K562 (cell line): ENCODE data around the gene CRACR2B. TPM values are rescaled to one million over a fixed set of nuclear protein-coding genes. Genes with fewer than 3 reads are reported as not detected.

Experiments used
- ARID4B ChIP-seq: sonication (generic); formaldehyde crosslinking; IDR thresholded peaks from 2 replicates; pipeline ENCODE4 v1.8.0; 2022; ENCODE audit warnings: mild to moderate bottlenecking, missing genetic modification reagents
- BCOR ChIP-seq: fragments of 450-650 bp; IDR thresholded peaks from 2 replicates; pipeline ENCODE4 v1.6.1; 2016
- CXXC5 ChIP-seq: fragments of 250-450 bp; sonication (Bioruptor Pico); IDR thresholded peaks from 2 replicates; pipeline ENCODE4 v1.8.0; 2022; ENCODE audit warnings: inconsistent platforms, mild to moderate bottlenecking, moderate library complexity
- GTF2E2 ChIP-seq: fragments of 200-800 bp; sonication (Bioruptor generic); IDR thresholded peaks from 2 replicates; pipeline ENCODE4 v1.6.1; 2016; ENCODE audit warnings: missing genetic modification characterization, missing compliant biosample characterization
- NFXL1 ChIP-seq: fragments of 450-650 bp; formaldehyde crosslinking; IDR thresholded peaks from 2 replicates; pipeline ENCODE4 v1.4.0; 2021; ENCODE audit warnings: mild to moderate bottlenecking
- RBM22 ChIP-seq: fragments of 200-400 bp; formaldehyde crosslinking; IDR thresholded peaks from 2 replicates; pipeline ENCODE4 v1.6.1; 2018; ENCODE audit warnings: low read length, low read depth; ENCODE audit not compliant: poor library complexity, severe bottlenecking
- RUNX1 ChIP-seq: sonication (generic); IDR thresholded peaks from 2 replicates; pipeline ENCODE4 v1.6.1; 2016; ENCODE audit warnings: antibody characterized with exemption, low read depth
- SETDB1 ChIP-seq: IDR thresholded peaks from one replicate; pipeline ENCODE4 v1.6.1; 2012; ENCODE audit warnings: low read length, control low read depth, inconsistent platforms
- SMARCE1 ChIP-seq: fragments of 450-650 bp; IDR thresholded peaks from 2 replicates; pipeline ENCODE4 v1.7.1; 2016; ENCODE audit warnings: mild to moderate bottlenecking
- ZBTB12 ChIP-seq: fragments of 250-450 bp; sonication (Bioruptor Pico); IDR thresholded peaks from 2 replicates; pipeline ENCODE4 v1.4.0; 2020
- ZBTB8A ChIP-seq: fragments of 450-650 bp; IDR thresholded peaks from 2 replicates; pipeline ENCODE4 v1.6.1; 2018; ENCODE audit warnings: mild to moderate bottlenecking, moderate library complexity; ENCODE audit not compliant: partially characterized antibody
- ZC3H4 ChIP-seq: sonication (generic); formaldehyde crosslinking; IDR thresholded peaks from 2 replicates; pipeline ENCODE4 v1.9.0; 2021; ENCODE audit warnings: missing genetic modification reagents, borderline replicate concordance
- ZFX ChIP-seq: sonication (generic); formaldehyde crosslinking; IDR thresholded peaks from 2 replicates; pipeline ENCODE4 v1.8.0; 2022; ENCODE audit warnings: mild to moderate bottlenecking, missing genetic modification reagents, moderate library complexity
- polyA plus RNA-seq, 8 experiments: library from polyadenylated mRNA; depleted of rRNA in 4 of 8; stranded (reverse) in 5 of 8; unstranded in 3 of 8; fragments of >200 nt; fragmentation: Nextera tagmentation in 2 of 8; fragmentation: Illumina TruSeq in 1 of 8; extraction: Ambion mirVana in 2 of 8; extraction: Trizol in 1 of 8; gene quantifications; 2 replicates each; pipeline versions ENCODE4 v1.2.1 to v1.2.3, GENCODE V29; 2011 to 2014; ENCODE audit warnings: inconsistent platforms in 1 of 8, missing spikeins in 1 of 8
- total RNA-seq, 7 experiments: library from RNA; depleted of rRNA in 6 of 7; stranded (reverse); fragments of >200 nt in 6 of 7; fragmentation: Illumina TruSeq in 2 of 7; extraction: Trizol in 2 of 7; gene quantifications; 2 replicates each; pipeline versions ENCODE4 v1.2.1 to v1.2.3, GENCODE V29; 2011 to 2021; ENCODE audit warnings: low replicate concordance in 1 of 7
- TF ChIP-seq, protein P1 (sequence below): sonication (generic); formaldehyde crosslinking; IDR thresholded peaks from 2 replicates; pipeline ENCODE4 v1.8.0; 2022; ENCODE audit warnings: mild to moderate bottlenecking, missing genetic modification reagents
- TF ChIP-seq, protein P2 (sequence below), 2 experiments: IDR thresholded peaks; 2 replicates each; pipeline ENCODE4 v1.6.1; 2011; ENCODE audit warnings: borderline replicate concordance in 1 of 2, control low read depth in 1 of 2, low read depth in 1 of 2, low read length in 1 of 2, mild to moderate bottlenecking in 1 of 2, mixed read lengths in 1 of 2, moderate library complexity in 1 of 2; ENCODE audit not compliant: insufficient read depth in 1 of 2, insufficient read length in 1 of 2, poor library complexity in 1 of 2, severe bottlenecking in 1 of 2; ENCODE audit errors: extremely low read depth in 1 of 2
- TF ChIP-seq, protein P3 (sequence below): fragments of 450-650 bp; formaldehyde crosslinking; IDR thresholded peaks from 2 replicates; pipeline ENCODE4 v1.4.0; 2020; ENCODE audit warnings: mild to moderate bottlenecking, mixed read lengths
- TF ChIP-seq, protein P4 (sequence below): fragments of 450-650 bp; formaldehyde crosslinking; IDR thresholded peaks from 2 replicates; pipeline ENCODE4 v1.4.0; 2022; ENCODE audit warnings: missing genetic modification characterization

CRACR2B gene
- total and polyA plus RNA-seq, 9 of the 15 experiments (the other 6 are each of a cell fraction or from before 2014, with no cell fraction given) = 0.10 to 51.0 (median 6.0) TPM

- no peak; the same call in 1 of the 2 replicates for TF ChIP-seq BCOR
- TF ChIP-seq, protein P1, sequence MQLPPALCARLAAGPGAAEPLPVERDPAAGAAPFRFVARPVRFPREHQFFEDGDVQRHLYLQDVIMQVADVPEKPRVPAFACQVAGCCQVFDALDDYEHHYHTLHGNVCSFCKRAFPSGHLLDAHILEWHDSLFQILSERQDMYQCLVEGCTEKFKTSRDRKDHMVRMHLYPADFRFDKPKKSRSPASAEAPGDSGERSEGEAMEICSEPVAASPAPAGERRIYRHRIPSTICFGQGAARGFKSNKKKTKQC (CRISPR knock-in tag) = peak; percentile 69
- TF ChIP-seq, protein P2, sequence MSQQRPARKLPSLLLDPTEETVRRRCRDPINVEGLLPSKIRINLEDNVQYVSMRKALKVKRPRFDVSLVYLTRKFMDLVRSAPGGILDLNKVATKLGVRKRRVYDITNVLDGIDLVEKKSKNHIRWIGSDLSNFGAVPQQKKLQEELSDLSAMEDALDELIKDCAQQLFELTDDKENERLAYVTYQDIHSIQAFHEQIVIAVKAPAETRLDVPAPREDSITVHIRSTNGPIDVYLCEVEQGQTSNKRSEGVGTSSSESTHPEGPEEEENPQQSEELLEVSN (IDR thresholded peaks at IDR 0.05; ENCODE audit: borderline replicate concordance in 1 of 2, extremely low read depth in 1 of 2, insufficient read depth in 1 of 2, insufficient read length in 1 of 2, low read depth in 1 of 2, low read length in 1 of 2, poor library complexity in 1 of 2, severe bottlenecking in 1 of 2) = peak; percentile 77 to 89
- TF ChIP-seq NFXL1 (CRISPR knock-in tag) = no peak
- TF ChIP-seq ZC3H4 (CRISPR knock-in tag) = no peak; the same call in 1 of the 2 replicates
- peak; percentile 99 for TF ChIP-seq ARID4B (CRISPR knock-in tag)
- TF ChIP-seq ZBTB8A = no peak
- TF ChIP-seq, protein P3, sequence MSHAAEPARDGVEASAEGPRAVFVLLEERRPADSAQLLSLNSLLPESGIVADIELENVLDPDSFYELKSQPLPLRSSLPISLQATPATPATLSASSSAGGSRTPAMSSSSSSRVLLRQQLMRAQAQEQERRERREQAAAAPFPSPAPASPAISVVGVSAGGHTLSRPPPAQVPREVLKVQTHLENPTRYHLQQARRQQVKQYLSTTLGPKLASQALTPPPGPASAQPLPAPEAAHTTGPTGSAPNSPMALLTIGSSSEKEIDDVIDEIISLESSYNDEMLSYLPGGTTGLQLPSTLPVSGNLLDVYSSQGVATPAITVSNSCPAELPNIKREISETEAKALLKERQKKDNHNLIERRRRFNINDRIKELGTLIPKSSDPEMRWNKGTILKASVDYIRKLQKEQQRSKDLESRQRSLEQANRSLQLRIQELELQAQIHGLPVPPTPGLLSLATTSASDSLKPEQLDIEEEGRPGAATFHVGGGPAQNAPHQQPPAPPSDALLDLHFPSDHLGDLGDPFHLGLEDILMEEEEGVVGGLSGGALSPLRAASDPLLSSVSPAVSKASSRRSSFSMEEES (CRISPR knock-in tag) = no peak
- TF ChIP-seq SMARCE1 = no peak
- TF ChIP-seq RUNX1 = no peak
- TF ChIP-seq CXXC5 (CRISPR knock-in tag) = peak; percentile 90
- peak; percentile 50 for TF ChIP-seq SETDB1
- TF ChIP-seq RBM22 = no peak
- peak; percentile 98 for TF ChIP-seq ZBTB12 (CRISPR knock-in tag)
- peak; percentile 100 for TF ChIP-seq ZFX (CRISPR knock-in tag)
- TF ChIP-seq, protein P4, sequence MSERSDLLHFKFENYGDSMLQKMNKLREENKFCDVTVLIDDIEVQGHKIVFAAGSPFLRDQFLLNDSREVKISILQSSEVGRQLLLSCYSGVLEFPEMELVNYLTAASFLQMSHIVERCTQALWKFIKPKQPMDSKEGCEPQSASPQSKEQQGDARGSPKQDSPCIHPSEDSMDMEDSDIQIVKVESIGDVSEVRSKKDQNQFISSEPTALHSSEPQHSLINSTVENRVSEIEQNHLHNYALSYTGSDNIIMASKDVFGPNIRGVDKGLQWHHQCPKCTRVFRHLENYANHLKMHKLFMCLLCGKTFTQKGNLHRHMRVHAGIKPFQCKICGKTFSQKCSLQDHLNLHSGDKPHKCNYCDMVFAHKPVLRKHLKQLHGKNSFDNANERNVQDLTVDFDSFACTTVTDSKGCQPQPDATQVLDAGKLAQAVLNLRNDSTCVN (CRISPR knock-in tag) = no peak
- TF ChIP-seq GTF2E2 (tag) = peak; percentile 88; the same call in 1 of the 2 replicates
These were observed 18.3 kb upstream of the CRACR2B start, which contains the start of gene RPLP2 (continued) for GRCh38 chr11:809287-810039.
